Sigmoid colon (tissue), 4 donors: ENCODE measurements around the gene SDK1.

ENCODE experiments used
- CTCF ChIP-seq, 4 experiments: fragments of 450-650 bp in 3 of 4; fragments of 200-600 bp in 1 of 4; IDR thresholded peaks; one replicate each; pipeline ENCODE4 v1.5.1; 2016 to 2019; ENCODE audit warnings: antibody characterized with exemption in 4 of 4, mild to moderate bottlenecking in 3 of 4, moderate library complexity in 2 of 4
- EP300 ChIP-seq, 4 donors: sonication (generic); formaldehyde crosslinking; IDR thresholded peaks; one replicate each; pipeline ENCODE4 v1.6.1; 2017; ENCODE audit warnings: antibody characterized with exemption in 4 of 4
- POLR2A ChIP-seq, 2 donors: fragments of 450-650 bp; IDR thresholded peaks; one replicate each; pipeline ENCODE4 v1.6.1; 2016; ENCODE audit warnings: antibody characterized with exemption in 2 of 2, mild to moderate bottlenecking in 2 of 2, moderate library complexity in 2 of 2
- POLR2AphosphoS5 ChIP-seq, 4 donors: sonication (generic); formaldehyde crosslinking; IDR thresholded peaks; one replicate each; pipeline ENCODE4 v1.6.1; 2017; ENCODE audit warnings: antibody characterized with exemption in 4 of 4

GRCh38 chr7:4023502-4023901 lies 722.5 kb downstream of the SDK1 start:
- no peak for TF ChIP-seq CTCF (IDR thresholded peaks at IDR 0.05)
- TF ChIP-seq POLR2AphosphoS5 (IDR thresholded peaks at IDR 0.05): no peak
- TF ChIP-seq POLR2A (IDR thresholded peaks at IDR 0.05): no peak
- no peak for TF ChIP-seq EP300 (IDR thresholded peaks at IDR 0.05)
